ENCODE results near the gene SERPINA7.
A peak's percentile ranks its signal among the peaks of the same experiment; 100 is the strongest.

Gene SERPINA7

GRCh38 chrX:106038625-106039024, at the start of gene SERPINA7:
SERPINA7 (minus strand) TSS chrX:106038727; CDS start chrX:106037058, 1,669 bp downstream.
- in situ Hi-C loops (cut with HindIII; ENCODE audit: low sequenced_read_pairs) = no loop called here
- no peak for TF ChIP-seq CTCF (IDR thresholded peaks at IDR 0.05; ENCODE audit: low read depth, low read length)
- DNase-seq (ENCODE audit: low read depth, low spot score) = no peak
- no peak within 1 kb of the TSS for H3K4me3 ChIP-seq (ENCODE audit: low read depth, low read length)

- no peak overlapping the region for H3K4me3 ChIP-seq (ENCODE audit: low read depth, low read length)
- no peak for DNase-seq (ENCODE audit: low read depth, low spot score)
- no peak for TF ChIP-seq CTCF (IDR thresholded peaks at IDR 0.05; ENCODE audit: low read depth, low read length)
- in situ Hi-C loops (cut with HindIII; ENCODE audit: low sequenced_read_pairs) = no loop called here
Observed at GRCh38 chrX:106069048-106069447, 30.5 kb upstream of the SERPINA7 start.

GRCh38 chrX:106050054-106050453, 11.5 kb upstream of the SERPINA7 start:
- H3K4me3 ChIP-seq (ENCODE audit: low read depth, low read length) = no peak overlapping the region
- TF ChIP-seq CTCF (IDR thresholded peaks at IDR 0.05; ENCODE audit: low read depth, low read length) = no peak
- in situ Hi-C loops (cut with HindIII; ENCODE audit: low sequenced_read_pairs) = no loop called here
- DNase-seq (ENCODE audit: low read depth, low spot score) = no peak

- in situ Hi-C loops (cut with HindIII; ENCODE audit: low sequenced_read_pairs) = no loop called here
Observed at GRCh38 chrX:106042296-106042695, 3.8 kb upstream of the SERPINA7 start.

GRCh38 chrX:106040861-106041260, 2.3 kb upstream of the SERPINA7 start:
- no peak for DNase-seq (ENCODE audit: low read depth, low spot score)
- in situ Hi-C loops (cut with HindIII; ENCODE audit: low sequenced_read_pairs) = no loop called here
- no peak overlapping the region for H3K4me3 ChIP-seq (ENCODE audit: low read depth, low read length)

More at GRCh38 chrX:106042296-106042695, 3.8 kb upstream of the SERPINA7 start:
- no peak overlapping the region for H3K4me3 ChIP-seq (ENCODE audit: low read depth, low read length)
- TF ChIP-seq CTCF (IDR thresholded peaks at IDR 0.05; ENCODE audit: low read depth, low read length) = no peak
- no peak for DNase-seq (ENCODE audit: low read depth, low spot score)

GRCh38 chrX:106039920-106040319, 1.4 kb upstream of the SERPINA7 start:
- no peak overlapping the region for H3K4me3 ChIP-seq (ENCODE audit: low read depth, low read length)
- DNase-seq (ENCODE audit: low read depth, low spot score) = peak; percentile 1
- in situ Hi-C loops (cut with HindIII; ENCODE audit: low sequenced_read_pairs) = no loop called here
- TF ChIP-seq CTCF (IDR thresholded peaks at IDR 0.05; ENCODE audit: low read depth, low read length) = peak; percentile 39

More at GRCh38 chrX:106040861-106041260, 2.3 kb upstream of the SERPINA7 start:
- no peak for TF ChIP-seq CTCF (IDR thresholded peaks at IDR 0.05; ENCODE audit: low read depth, low read length)
